MM.1S (cell line): Measurements from ENCODE around the gene MFAP2.

ENCODE experiments used
- DNase-seq: peaks from one replicate; pipeline ENCODE4 v3.0.0-alpha.2; 2015
- H2AFZ ChIP-seq: fragments of 300-600 bp; sonication (generic); 2 replicates; pipeline ENCODE4 v1.6.0; 2016; ENCODE audit warnings: antibody characterized with exemption, low read length
- H3F3A ChIP-seq: fragments of 300-600 bp; sonication (generic); 2 replicates; pipeline ENCODE4 v1.6.1; 2016; ENCODE audit warnings: mild to moderate bottlenecking, antibody characterized with exemption, low read length, moderate library complexity, mixed read lengths; ENCODE audit not compliant: insufficient read depth
- H3K27ac ChIP-seq: fragments of 300-600 bp; sonication (generic); 2 replicates; pipeline ENCODE4 v1.5.1; 2016; ENCODE audit warnings: mild to moderate bottlenecking, low read length
- H3K27me3 ChIP-seq: fragments of 300-600 bp; sonication (generic); replicated peaks from 2 replicates; pipeline ENCODE4 v1.6.0; 2016; ENCODE audit warnings: low read length; ENCODE audit not compliant: insufficient read depth
- H3K36me3 ChIP-seq: fragments of 300-600 bp; sonication (generic); replicated peaks from 2 replicates; pipeline ENCODE4 v1.6.1; 2016; ENCODE audit warnings: mild to moderate bottlenecking, low read length, mixed read lengths; ENCODE audit not compliant: insufficient read depth
- H3K4me1 ChIP-seq: fragments of 300-600 bp; sonication (generic); 2 replicates; pipeline ENCODE4 v1.6.1; 2016; ENCODE audit warnings: low read length, mixed read lengths
- H3K4me2 ChIP-seq: fragments of 300-600 bp; sonication (generic); 2 replicates; pipeline ENCODE4 v1.6.0; 2016; ENCODE audit warnings: low read depth, low read length
- H3K4me3 ChIP-seq: fragments of 300-600 bp; sonication (generic); 2 replicates; pipeline ENCODE4 v1.5.1; 2016; ENCODE audit warnings: low read length, mixed read lengths
- H3K79me2 ChIP-seq: fragments of 300-600 bp; sonication (generic); 2 replicates; pipeline ENCODE4 v1.6.1; 2016; ENCODE audit warnings: mixed run types, low read length, mixed read lengths
- H3K9ac ChIP-seq: fragments of 300-600 bp; sonication (generic); 2 replicates; pipeline ENCODE4 v1.6.1; 2016; ENCODE audit warnings: low read length, mixed read lengths
- H3K9me2 ChIP-seq: fragments of 300-600 bp; sonication (generic); replicated peaks from 2 replicates; pipeline ENCODE4 v1.6.1; 2016; ENCODE audit warnings: mild to moderate bottlenecking, low read length, mixed read lengths; ENCODE audit not compliant: insufficient read depth
- H3K9me3 ChIP-seq: fragments of 300-600 bp; sonication (generic); replicated peaks from 2 replicates; pipeline ENCODE4 v1.6.1; 2016; ENCODE audit warnings: mild to moderate bottlenecking, low read length, mixed read lengths; ENCODE audit not compliant: insufficient read depth
- H4K20me1 ChIP-seq: fragments of 300-600 bp; sonication (generic); 2 replicates; pipeline ENCODE4 v1.6.1; 2016; ENCODE audit warnings: mild to moderate bottlenecking, low read length, moderate library complexity, mixed read lengths; ENCODE audit not compliant: insufficient read depth
- EZH2 ChIP-seq: fragments of 300-600 bp; sonication (generic); optimal IDR thresholded peaks from 2 replicates; pipeline ENCODE3; 2017; ENCODE audit warnings: low read depth, mild to moderate bottlenecking, antibody characterized with exemption, low read length, mixed read lengths
- EZH2phosphoT487 ChIP-seq: fragments of 300-600 bp; sonication (generic); IDR thresholded peaks from 2 replicates; pipeline ENCODE4 v1.6.1; 2018; ENCODE audit warnings: antibody characterized with exemption, low read length
- TF ChIP-seq, protein P1 (sequence below): fragments of 300-600 bp; sonication (generic); IDR thresholded peaks from 2 replicates; pipeline ENCODE4 v1.5.1; 2016; ENCODE audit warnings: antibody characterized with exemption, low read length, mixed read lengths

The MFAP2 gene

GRCh38 chr1:16984717-16985116 lies 4.3 kb upstream of the MFAP2 start:
- H3K27ac ChIP-seq = no peak overlapping the region
- peaks cover 16% of the 10 kb centered on the region for H3K27me3 ChIP-seq
- H3F3A ChIP-seq = no peaks in the 10 kb centered on the region
- H3K9me3 ChIP-seq = no peaks in the 10 kb centered on the region
- H2AFZ ChIP-seq = no peak overlapping the region
- no peak overlapping the region for H3K4me2 ChIP-seq
- no peak for DNase-seq
- no peak overlapping the region for H3K4me3 ChIP-seq
- H3K79me2 ChIP-seq = no peaks in the 10 kb centered on the region
- no peaks in the 10 kb centered on the region for H3K9me2 ChIP-seq
- no peaks in the 10 kb centered on the region for H3K36me3 ChIP-seq
- H3K9ac ChIP-seq = no peak overlapping the region
- H3K4me1 ChIP-seq = no peaks in the 10 kb centered on the region
- no peaks in the 10 kb centered on the region for H4K20me1 ChIP-seq
- TF ChIP-seq EZH2phosphoT487 = no peak
- TF ChIP-seq, protein P1, sequence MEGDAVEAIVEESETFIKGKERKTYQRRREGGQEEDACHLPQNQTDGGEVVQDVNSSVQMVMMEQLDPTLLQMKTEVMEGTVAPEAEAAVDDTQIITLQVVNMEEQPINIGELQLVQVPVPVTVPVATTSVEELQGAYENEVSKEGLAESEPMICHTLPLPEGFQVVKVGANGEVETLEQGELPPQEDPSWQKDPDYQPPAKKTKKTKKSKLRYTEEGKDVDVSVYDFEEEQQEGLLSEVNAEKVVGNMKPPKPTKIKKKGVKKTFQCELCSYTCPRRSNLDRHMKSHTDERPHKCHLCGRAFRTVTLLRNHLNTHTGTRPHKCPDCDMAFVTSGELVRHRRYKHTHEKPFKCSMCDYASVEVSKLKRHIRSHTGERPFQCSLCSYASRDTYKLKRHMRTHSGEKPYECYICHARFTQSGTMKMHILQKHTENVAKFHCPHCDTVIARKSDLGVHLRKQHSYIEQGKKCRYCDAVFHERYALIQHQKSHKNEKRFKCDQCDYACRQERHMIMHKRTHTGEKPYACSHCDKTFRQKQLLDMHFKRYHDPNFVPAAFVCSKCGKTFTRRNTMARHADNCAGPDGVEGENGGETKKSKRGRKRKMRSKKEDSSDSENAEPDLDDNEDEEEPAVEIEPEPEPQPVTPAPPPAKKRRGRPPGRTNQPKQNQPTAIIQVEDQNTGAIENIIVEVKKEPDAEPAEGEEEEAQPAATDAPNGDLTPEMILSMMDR = no peak
- TF ChIP-seq EZH2 = no peak

- no peaks in the 10 kb centered on the region for H3K9me3 ChIP-seq
- no peaks in the 10 kb centered on the region for H3K36me3 ChIP-seq
- H3K27ac ChIP-seq = no peak overlapping the region
- TF ChIP-seq, protein P1 = no peak
- no peak for TF ChIP-seq EZH2
- no peak for TF ChIP-seq EZH2phosphoT487
- no peaks in the 10 kb centered on the region for H3K4me1 ChIP-seq
- H4K20me1 ChIP-seq = no peaks in the 10 kb centered on the region
- no peaks in the 10 kb centered on the region for H3K9me2 ChIP-seq
- no peak overlapping the region for H3K4me3 ChIP-seq
- H3F3A ChIP-seq = no peaks in the 10 kb centered on the region
- no peak overlapping the region for H3K4me2 ChIP-seq
- DNase-seq = no peak
- peaks cover 26% of the 10 kb centered on the region for H3K27me3 ChIP-seq
- no peak overlapping the region for H3K9ac ChIP-seq
- H2AFZ ChIP-seq = no peak overlapping the region
- no peaks in the 10 kb centered on the region for H3K79me2 ChIP-seq
Observed at GRCh38 chr1:16983649-16984048, 3.2 kb upstream of the MFAP2 start.

DNA sequence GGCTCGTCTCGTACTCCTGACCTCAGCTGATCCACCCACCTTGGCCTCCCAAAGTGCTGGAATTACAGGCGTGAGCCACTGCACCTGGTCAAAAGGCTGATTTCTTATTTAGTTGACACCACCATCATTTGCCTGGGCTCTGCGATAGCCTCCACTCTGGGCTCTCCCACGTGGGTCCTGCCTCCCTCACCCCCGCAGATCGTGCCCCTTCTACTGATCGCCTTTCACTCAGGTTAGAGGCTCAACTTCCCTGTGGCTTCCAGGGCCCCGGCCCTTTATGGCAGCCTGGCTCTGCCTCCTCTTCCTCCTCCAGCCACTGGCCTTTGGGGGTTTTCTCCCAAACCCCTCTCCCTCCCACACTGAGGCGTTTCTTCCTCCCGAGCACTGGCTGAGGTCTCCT lies 2.5 kb upstream of the MFAP2 start:
- no peaks in the 10 kb centered on the region for H4K20me1 ChIP-seq

More for the DNA sequence above, 2.5 kb upstream of the MFAP2 start:
- TF ChIP-seq EZH2phosphoT487 (no peak), EZH2 (no peak)
- TF ChIP-seq, protein P1 = no peak
- Histone ChIP-seq H3K9ac (no peak overlapping the region), H3K9me3 (no peaks in the 10 kb centered on the region), H3K79me2 (no peaks in the 10 kb centered on the region), H2AFZ (no peak overlapping the region), H3F3A (no peaks in the 10 kb centered on the region), H3K36me3 (no peaks in the 10 kb centered on the region), H3K4me2 (no peak overlapping the region), H3K9me2 (no peaks in the 10 kb centered on the region), H3K4me3 (no peak overlapping the region), H3K27me3 (peaks cover 26% of the 10 kb centered on the region), H3K4me1 (no peaks in the 10 kb centered on the region), H3K27ac (no peak overlapping the region)
- DNase-seq = no peak
